ENCODE measurements around the gene PDE8A. TPM values are rescaled to one million over a fixed set of nuclear protein-coding genes. Genes with fewer than 3 reads are reported as not detected.
A peak's percentile ranks its signal among the peaks of the same experiment; 100 is the strongest.

Gene PDE8A
- total RNA-seq, 6 experiments from 2014 or later: 14.3 to 18.6 (median 16.6) TPM

GRCh38 chr15:84953136-84953535, 28.5 kb upstream of the PDE8A start:
- peaks cover 2% of the 10 kb centered on the region; the same call in 1 of the 2 replicates for H3K27me3 Mint-ChIP-seq (ENCODE audit: insufficient read depth)
- peaks cover 57% of the 10 kb centered on the region for H3K4me1 Mint-ChIP-seq (ENCODE audit: low read depth)
- no peaks in the 10 kb centered on the region for H3K36me3 Mint-ChIP-seq (ENCODE audit: low read depth)
- no peak overlapping the region for H3K4me3 Mint-ChIP-seq
- H3K27ac Mint-ChIP-seq: no peak overlapping the region
- TF ChIP-seq, protein P1, sequence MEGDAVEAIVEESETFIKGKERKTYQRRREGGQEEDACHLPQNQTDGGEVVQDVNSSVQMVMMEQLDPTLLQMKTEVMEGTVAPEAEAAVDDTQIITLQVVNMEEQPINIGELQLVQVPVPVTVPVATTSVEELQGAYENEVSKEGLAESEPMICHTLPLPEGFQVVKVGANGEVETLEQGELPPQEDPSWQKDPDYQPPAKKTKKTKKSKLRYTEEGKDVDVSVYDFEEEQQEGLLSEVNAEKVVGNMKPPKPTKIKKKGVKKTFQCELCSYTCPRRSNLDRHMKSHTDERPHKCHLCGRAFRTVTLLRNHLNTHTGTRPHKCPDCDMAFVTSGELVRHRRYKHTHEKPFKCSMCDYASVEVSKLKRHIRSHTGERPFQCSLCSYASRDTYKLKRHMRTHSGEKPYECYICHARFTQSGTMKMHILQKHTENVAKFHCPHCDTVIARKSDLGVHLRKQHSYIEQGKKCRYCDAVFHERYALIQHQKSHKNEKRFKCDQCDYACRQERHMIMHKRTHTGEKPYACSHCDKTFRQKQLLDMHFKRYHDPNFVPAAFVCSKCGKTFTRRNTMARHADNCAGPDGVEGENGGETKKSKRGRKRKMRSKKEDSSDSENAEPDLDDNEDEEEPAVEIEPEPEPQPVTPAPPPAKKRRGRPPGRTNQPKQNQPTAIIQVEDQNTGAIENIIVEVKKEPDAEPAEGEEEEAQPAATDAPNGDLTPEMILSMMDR (IDR thresholded peaks at IDR 0.05): no peak
- no peaks in the 10 kb centered on the region for H3K9me3 Mint-ChIP-seq
- DNase-seq: no peak

GRCh38 chr15:84953726-84954125, 27.9 kb upstream of the PDE8A start:
- Mint-ChIP-seq H3K4me1 (ENCODE audit: low read depth) (peaks cover 51% of the 10 kb centered on the region), H3K9me3 (no peaks in the 10 kb centered on the region), H3K4me3 (no peak overlapping the region), H3K36me3 (ENCODE audit: low read depth) (no peaks in the 10 kb centered on the region), H3K27me3 (ENCODE audit: insufficient read depth) (peaks cover 2% of the 10 kb centered on the region; the same call in 1 of the 2 replicates), H3K27ac (no peak overlapping the region)
- TF ChIP-seq, protein P1 (IDR thresholded peaks at IDR 0.05): no peak
- DNase-seq: no peak

- TF ChIP-seq, protein P1 (IDR thresholded peaks at IDR 0.05): peak; percentile 84
- DNase-seq: peak; percentile 50
- H3K27me3 Mint-ChIP-seq (ENCODE audit: insufficient read depth): peaks cover 3% of the 10 kb centered on the region
- no peaks in the 10 kb centered on the region for H3K36me3 Mint-ChIP-seq (ENCODE audit: low read depth)
- no peaks in the 10 kb centered on the region for H3K9me3 Mint-ChIP-seq
- peak overlapping the region; percentile 64; the same call in 1 of the 2 replicates for H3K4me3 Mint-ChIP-seq
- peaks cover 47% of the 10 kb centered on the region for H3K4me1 Mint-ChIP-seq (ENCODE audit: low read depth)
- peak overlapping the region; percentile 16; the same call in 1 of the 2 replicates for H3K27ac Mint-ChIP-seq
Observed at GRCh38 chr15:84955089-84955848, 26.4 kb upstream of the PDE8A start.

DNA sequence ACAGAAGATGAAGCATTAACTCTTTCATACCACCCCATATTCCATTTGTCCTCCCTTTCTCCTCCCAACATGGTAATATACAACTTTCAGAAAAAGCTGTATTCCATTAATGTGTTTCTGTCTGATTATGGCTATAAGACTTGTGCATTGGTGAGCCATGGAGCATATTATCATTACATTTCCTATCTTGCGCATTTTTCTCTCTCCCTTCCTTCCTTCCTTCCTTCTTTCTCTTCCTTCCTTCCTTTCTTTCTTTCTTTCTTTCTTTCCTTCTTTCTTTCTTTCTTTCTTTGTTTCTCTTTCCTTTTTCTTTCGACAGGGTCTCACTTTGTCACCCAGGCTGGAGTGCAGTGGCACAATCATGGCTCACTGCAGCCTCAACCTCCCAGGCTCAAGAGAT, 25.5 kb upstream of the PDE8A start:
- Mint-ChIP-seq H3K27ac (peak overlapping the region; percentile 9; the same call in 1 of the 2 replicates), H3K36me3 (ENCODE audit: low read depth) (no peaks in the 10 kb centered on the region), H3K4me3 (no peak overlapping the region), H3K4me1 (ENCODE audit: low read depth) (peaks cover 50% of the 10 kb centered on the region), H3K9me3 (no peaks in the 10 kb centered on the region), H3K27me3 (ENCODE audit: insufficient read depth) (peaks cover 1% of the 10 kb centered on the region)
- TF ChIP-seq, protein P1 (IDR thresholded peaks at IDR 0.05): no peak
- DNase-seq: no peak

- Mint-ChIP-seq H3K27ac (peak overlapping the region; percentile 53), H3K36me3 (ENCODE audit: low read depth) (0 out of 2 replicates have a peak, but pooled peaks cover 5% of the 10 kb centered on the region), H3K4me1 (ENCODE audit: low read depth) (peaks cover 42% of the 10 kb centered on the region), H3K9me3 (no peaks in the 10 kb centered on the region), H3K27me3 (ENCODE audit: insufficient read depth) (peaks cover 1% of the 10 kb centered on the region; the same call in 1 of the 2 replicates), H3K4me3 (peak overlapping the region; percentile 18)
- TF ChIP-seq, protein P1 (IDR thresholded peaks at IDR 0.05): no peak
- no peak for DNase-seq
Observed at GRCh38 chr15:84960391-84961113, 21.1 kb upstream of the PDE8A start.
